HG02798 (cell line): Measurements from ENCODE around the gene PDE6A.

Experiments used
- ATAC-seq: cut with Tn5 transposase; IDR thresholded peaks from one replicate; pipeline ENCODE4 v1.9.1; 2021; ENCODE audit warnings: mild to moderate bottlenecking; ENCODE audit not compliant: unreplicated experiment, poor library complexity

Gene PDE6A

GRCh38 chr5:149841851-149842793 is 102.5 kb downstream of the PDE6A start:
- ATAC-seq = no peak

- ATAC-seq = no peak
Measured at GRCh38 chr5:149840226-149840825, 104.3 kb downstream of the PDE6A start.

GRCh38 chr5:149839761-149840160 is 104.8 kb downstream of the PDE6A start:
- ATAC-seq = no peak

GRCh38 chr5:149838881-149839739 is 105.5 kb downstream of the PDE6A start:
- no peak for ATAC-seq

- no peak for ATAC-seq
Measured at GRCh38 chr5:149837680-149838269, 106.8 kb downstream of the PDE6A start.

GRCh38 chr5:149836451-149837139 is 108.0 kb downstream of the PDE6A start:
- ATAC-seq = no peak

- ATAC-seq = peak; percentile 29
Measured at GRCh38 chr5:149834246-149834855, 110.2 kb downstream of the PDE6A start.

GRCh38 chr5:149833116-149833827 is 111.3 kb downstream of the PDE6A start:
- no peak for ATAC-seq

GRCh38 chr5:149832636-149833035 is 112.0 kb downstream of the PDE6A start:
- ATAC-seq = no peak

GRCh38 chr5:149831492-149831891 is 113.1 kb downstream of the PDE6A start:
- ATAC-seq = peak; percentile 88

GRCh38 chr5:149830579-149830978 is 114.0 kb downstream of the PDE6A start:
- no peak for ATAC-seq

- no peak for ATAC-seq
Measured at GRCh38 chr5:149829954-149830353, 114.6 kb downstream of the PDE6A start.

- ATAC-seq = peak; percentile 58
Measured at GRCh38 chr5:149828161-149829011, 116.2 kb downstream of the PDE6A start.

- no peak for ATAC-seq
Measured at GRCh38 chr5:149827546-149827945, 117.0 kb downstream of the PDE6A start.

- ATAC-seq = no peak
Measured at GRCh38 chr5:149827086-149827485, 117.5 kb downstream of the PDE6A start.

GRCh38 chr5:149826574-149826973 is 118.0 kb downstream of the PDE6A start:
- ATAC-seq = no peak

GRCh38 chr5:149824846-149825245 is 119.7 kb downstream of the PDE6A start:
- no peak for ATAC-seq

GRCh38 chr5:149824120-149824519 is 120.5 kb downstream of the PDE6A start:
- no peak for ATAC-seq
